HG03095 (cell line): Measurements from ENCODE around the gene CTRL.
"Not testable (repeated sequence)": the region's sequence is repeated elsewhere in the genome, so short reads cannot be mapped to it uniquely, and the experiment has no call there.

Source experiments
- ATAC-seq: cut with Tn5 transposase; IDR thresholded peaks from one replicate; pipeline ENCODE4 v1.9.1; 2021; ENCODE audit warnings: moderate library complexity; ENCODE audit not compliant: unreplicated experiment

The CTRL gene

DNA sequence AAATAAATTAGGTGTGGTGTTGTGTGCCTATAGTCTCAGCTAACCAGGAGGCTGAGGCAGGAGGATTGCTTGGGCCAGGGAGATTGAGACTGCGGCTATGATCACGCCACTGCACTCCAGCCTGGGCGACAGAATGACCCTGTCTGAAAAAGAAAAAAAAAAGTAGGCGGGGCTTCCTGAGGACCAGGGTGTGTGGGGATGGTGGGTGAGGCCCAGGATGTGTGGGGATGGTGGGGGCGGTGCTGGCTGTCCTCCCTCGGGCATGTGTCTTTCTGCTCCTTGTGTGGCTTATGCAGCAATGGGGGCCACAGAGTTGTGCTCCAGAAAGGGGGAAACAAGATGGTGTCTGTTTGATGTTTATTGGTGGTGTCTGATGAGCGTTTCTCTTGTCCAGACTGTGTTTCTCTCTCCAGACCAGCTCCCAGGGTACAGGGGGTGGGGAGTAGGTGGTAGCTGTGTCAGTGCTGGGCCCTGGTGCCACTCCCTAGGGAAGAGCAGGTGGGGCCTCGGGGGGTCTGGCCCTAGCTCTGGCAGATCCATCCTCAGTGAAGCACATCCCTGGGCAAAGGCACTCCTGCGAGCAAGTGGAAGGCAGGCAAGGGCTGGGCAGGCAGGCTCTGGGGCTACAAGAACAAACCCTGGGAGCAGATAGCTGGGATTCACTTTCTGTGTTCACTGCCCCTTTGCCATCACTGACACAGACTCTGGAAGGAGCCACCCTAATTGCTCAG is 10.0 kb upstream of the CTRL start:
- ATAC-seq = no peak

DNA sequence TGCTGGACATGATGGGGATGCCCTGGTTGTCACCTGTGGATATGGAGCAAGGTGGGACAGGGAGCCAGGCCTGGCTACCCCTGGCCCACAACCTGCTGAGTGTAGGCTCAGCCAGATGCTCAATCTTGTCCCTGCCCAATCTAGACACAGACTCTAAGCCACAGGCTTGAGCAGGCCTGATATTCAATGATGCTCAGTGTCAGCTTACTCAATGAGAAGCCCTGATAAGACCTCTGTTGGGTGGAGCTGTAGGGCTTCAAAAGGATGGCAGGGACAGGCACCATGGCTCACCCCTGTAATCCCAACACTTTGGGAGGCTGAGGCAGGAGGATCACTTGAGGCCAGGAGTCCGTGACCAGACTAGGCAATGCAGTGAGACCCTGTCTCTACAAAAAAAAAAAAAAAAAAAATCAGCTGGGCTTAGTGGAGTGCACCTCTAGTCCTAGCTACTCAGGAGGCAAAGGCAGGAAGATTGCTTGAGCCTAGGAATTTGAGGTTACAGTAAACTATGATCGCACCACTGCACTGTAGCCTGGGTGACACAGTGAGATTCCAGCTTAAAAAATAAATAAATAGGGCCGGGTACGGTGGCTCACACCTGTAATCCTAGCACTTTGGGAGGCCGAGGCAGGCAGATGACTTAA is 8.9 kb upstream of the CTRL start:
- no peak for ATAC-seq

DNA sequence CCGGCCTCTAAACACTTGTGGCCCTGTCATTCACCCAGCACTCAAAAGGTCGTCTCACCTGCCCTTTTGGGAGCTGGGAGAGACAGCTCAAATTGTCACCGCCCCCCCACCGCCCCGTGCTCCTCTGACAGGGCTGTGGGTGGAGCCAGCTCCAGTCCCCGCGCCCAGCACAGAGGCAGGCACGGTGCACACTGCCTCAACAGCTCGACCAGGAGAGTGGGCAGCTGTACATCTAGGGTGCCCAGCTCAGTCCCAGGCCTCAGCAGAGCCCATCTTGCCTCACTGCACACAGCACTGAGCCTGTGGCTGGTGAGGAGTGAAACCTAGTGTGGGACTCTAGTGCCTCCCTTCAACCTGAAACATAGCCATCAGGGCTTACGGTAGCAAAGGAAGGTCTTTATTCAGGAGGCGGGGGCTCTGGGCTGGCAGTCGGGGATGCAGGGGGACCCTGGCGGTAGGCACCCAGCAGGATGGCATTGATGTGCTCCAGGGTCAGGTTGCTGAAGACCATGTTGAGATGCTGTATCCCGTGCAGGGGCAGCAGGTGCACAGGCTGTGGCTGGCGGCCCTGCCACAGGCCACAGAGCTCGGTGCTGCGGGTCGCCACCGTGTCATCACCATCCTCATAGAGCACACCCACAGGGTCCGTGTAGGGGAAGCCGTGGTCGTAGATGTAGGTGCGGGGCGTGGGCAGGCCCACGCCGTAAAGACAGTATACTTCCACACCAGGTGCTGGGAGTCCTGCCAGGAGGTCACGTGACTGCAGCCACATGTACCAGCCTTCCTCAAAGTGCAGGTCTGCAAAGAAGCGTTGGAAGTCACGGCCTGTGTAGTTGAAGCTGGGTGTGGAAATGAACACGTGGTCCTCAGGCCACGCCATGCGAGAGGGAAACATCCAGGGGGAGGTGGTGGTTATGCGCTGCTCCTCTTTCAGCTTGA is 8.1 kb upstream of the CTRL start:
- no peak for ATAC-seq

DNA sequence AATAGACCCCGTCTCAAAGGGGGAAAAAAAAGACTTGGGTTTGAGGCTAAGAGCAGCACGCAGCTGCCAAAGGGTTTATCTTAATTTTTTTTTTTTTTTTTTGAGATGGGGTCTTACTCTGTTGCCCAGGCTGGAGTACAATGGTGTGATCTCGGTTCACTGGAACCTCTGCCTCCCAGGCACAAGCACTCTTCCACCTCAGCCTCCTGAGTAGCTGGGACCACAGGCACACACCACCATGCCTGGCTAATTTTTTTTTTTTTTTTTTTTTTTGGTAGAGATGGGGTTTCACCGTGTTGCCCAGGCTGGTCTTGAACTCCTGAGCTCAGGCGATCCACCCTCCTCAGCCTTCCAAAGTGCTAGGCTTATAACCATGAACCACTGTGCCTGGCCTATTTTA is 6.1 kb upstream of the CTRL start:
- not testable (repeated sequence) for ATAC-seq

DNA sequence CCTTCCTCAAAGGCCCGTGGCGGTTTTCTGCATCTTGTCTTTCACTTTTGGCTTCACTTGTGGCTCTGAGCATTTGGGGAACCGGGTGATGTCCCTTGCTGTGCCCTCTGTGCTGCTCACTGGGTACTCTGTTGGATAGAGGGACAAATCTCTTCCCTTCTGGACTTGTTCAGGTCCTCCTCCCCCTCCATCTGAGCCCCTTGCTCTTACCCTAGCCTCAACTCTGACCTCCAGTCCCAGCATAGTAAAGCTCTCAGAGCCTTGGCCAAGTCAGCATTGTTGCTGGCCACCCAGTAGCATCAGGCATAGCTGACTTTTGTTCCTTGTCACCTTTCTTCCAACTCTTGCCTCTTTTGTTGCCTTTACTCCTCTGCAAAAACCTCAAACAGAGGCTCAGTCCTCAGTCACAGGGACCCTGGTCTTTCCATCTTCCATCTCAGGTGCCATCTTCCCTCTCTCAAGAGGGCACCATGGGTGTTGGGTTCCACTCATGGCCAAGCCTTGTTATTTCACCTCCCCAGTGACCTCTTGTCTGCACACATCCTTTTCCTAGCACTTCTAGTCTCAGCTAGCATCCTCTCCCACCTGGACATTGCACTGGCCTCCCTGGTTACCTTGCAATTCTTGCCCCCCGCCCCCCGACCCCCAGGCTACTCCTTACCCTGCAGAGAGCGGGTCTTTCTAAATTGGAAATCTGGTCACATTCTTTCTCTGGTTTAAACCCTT is 5.4 kb upstream of the CTRL start:
- peak; percentile 53 for ATAC-seq

DNA sequence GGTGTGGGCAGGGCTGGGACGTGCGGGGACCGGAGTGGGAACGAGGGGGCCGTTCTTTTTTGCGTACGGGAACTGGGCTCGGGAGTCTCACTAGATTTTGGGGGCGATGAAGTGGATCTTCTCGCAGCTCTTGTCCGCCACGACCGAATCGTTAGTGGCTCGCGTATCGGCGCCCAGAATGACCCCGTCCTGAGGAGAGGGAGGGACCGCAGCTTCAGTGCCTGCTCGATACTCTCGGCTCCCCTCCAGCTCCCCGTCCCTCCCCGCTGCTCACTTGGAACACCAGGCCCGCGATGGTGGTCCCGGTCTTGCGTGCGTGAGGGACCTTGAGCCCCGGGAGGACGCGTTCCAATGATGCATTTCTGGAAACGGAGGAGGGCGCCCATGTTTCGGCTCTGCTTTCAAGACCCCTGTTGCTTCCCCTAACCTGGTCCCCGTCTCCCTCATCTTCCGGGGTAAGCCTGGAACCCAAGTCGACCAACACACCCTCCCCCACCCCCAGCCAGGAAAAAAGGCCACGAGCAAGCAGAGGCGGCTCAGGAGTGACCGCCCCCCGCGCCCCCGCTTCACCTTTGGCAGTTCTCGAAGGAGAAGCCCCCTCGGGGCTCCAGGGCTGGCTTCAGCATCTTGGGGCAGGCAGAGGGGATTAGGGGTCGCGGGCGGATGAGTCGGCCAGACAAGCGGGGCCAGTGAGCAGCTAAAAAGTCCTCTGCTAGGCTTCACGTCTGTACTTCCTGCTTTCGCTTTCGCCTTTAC is 4.6 kb upstream of the CTRL start, which contains the start of gene PSMB10:
Gene PSMB10 (minus strand): TSS at position 727 of the 756 bp plus-strand sequence. CDS start 101 bp downstream, at position 626.
- ATAC-seq = no peak

DNA sequence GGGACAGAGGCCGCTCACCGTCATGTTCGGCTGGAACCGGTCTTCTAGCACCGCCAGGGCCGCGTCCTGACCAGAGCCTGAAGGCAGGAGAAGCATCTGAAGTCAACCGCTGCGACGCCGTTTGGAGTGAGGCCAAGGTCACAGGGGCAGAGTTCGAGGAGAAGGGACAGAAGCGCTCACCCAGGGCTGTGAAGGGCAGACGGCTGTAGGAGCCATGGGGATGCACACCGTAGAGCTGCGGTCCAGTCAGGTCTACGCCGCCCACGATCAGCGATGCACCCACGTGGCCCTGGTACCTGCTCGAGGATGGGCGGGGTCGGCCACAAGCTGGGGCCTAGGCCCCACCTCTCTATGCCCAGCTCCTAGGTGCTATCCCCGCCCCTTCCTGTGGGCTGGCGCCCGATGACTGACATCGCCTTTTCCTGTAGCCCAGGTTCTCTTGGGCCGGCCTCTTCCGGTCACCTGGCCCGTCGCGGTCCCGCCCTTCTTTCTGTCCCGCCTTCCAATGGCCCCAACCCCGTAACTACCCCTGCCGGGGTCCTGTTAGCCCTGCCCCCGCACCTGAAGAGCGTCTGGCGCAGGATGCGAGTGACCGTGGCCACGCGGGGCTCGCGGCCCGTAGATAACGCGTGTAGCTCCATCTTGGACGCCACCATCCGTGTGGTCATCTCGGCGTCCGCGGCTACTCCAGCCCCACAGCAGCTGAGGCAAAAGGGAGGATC is 3.9 kb upstream of the CTRL start:
- peak; percentile 83 for ATAC-seq

DNA sequence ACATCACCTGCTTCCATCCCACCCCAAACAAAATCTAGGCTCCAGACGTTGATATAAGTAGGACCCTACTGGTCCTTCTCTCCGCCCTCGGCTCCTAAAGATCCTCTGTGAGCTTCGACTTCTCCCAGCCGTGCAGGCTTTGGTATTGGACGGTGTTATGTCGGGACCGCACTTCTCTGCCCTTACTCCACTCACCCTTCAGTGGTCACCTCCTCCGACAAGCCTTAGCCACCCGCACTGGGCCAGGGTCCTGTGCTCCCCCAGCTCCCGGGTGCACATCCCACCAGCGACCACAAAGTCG is 3.4 kb upstream of the CTRL start:
- no peak for ATAC-seq

DNA sequence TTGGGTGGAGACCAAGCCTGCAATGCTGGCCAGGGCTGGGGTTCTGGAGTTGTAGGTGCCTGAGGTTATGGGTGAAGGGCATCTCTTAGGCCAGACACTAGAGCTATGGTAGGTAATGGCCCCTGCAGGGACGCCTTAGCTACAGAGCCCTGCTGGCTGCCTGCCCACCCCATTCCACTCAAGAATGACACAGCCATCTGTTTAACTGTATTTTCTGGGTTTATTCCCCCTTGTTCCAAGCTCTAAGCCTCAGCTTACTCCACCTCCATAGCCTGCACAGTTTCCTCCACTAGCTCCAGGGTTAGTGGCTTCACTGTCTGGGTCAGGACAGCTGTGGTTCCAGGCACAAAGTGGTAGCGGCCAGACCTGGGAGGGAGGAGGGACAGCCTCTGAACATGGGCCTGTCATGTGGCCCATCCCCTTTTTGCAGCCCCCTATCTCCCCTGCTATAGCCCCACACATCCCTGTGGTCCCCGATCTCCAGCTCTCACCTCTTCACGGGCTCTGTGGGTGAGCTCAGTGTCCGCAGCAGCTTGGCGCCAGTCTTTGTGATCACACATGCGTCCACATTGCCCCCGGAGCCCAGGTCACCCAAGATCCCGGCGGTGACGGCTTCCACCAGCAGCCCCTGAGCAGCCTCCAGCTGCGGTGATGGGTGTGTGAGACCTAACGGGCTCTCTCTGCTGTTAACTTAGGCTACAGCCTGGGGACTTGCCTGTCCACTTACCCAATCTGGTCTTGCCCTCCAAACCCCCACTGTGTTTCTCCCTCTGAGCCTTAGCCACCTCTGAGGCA is 2.8 kb upstream of the CTRL start:
- ATAC-seq = no peak

DNA sequence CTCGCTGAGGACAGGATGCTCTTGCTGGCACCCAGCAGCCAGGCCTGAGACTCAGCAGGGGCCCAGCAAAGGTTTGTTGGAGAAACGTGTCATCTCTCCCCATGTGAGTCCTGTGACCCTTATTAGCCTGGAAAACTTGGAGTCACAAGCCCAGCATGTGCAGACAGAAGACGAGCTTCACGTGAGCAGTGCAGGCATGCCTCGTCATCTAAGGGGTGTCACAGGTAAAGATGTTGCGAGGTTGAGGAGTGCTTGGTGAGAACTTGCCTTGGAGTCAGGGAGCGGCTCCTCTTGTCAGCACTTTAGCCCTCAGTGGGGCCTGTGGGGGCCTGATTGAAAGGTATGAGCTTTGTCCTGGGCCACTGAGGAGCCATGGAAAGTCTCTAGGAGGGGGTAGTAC is 2.1 kb upstream of the CTRL start:
- no peak for ATAC-seq

DNA sequence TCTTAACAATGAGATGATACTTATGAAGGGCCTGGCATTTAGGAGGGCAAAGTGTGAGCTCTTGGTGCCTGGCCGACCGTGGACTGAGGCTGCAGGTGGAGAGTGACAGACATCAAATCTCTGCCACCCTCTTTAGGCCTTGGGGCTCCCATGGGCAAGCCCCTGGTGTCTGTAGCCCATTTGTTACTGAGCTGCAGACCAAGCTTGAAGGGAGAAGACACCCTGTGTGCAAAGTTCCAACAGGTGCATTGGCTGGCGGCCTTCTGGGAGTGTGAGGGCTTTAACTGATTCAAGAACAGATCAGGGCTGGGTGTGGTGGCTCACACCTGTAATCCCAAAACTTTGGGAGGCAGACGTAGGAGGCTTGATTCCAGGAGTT is 789 bp upstream of the CTRL start:
- no peak for ATAC-seq

DNA sequence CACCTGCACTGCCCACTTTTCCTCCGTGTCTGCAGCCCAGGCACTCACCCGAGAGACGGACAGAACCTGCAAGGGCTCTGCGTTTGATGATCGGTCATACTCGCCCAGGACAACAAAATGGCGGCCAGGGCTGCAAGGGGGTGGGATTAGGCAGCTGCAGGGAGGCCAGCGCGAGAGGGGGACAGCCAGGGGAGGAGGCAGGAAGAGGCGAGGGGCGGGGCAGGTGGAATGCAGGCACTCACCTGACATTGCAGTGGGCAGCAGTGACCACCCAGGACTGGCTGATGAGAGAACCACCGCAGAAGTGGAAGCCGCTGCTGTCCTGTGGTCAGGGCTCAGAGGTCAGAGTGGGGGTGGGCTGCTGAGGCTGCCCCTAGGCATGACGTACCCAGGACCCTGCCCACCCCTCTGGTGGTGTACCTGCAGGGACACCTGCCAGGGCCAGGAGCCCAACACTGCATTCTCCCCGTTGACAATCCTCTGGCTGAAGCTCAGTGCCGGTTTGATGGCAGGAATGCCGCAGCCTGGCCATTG is 917 bp downstream of the CTRL start:
- ATAC-seq = no peak

DNA sequence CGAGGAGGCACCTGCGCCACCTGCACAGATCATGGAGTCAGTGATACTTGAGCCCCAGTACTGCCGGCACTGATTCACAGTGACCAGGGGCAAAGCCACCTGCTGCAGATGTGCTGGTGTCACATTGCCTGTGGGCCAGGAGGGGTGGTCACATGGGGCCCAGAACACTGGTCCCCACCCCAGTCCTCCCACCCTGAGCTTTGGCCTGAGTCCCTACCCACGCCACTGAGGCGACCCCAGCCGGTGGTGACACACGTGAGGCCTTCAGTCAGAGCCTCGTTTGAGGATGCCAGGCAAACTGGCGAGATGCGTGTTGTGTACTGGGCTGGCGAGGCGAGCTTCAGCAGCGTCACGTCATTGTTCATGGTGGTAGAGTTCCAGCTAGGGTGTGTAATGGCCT is 1.5 kb downstream of the CTRL start:
- no peak for ATAC-seq

DNA sequence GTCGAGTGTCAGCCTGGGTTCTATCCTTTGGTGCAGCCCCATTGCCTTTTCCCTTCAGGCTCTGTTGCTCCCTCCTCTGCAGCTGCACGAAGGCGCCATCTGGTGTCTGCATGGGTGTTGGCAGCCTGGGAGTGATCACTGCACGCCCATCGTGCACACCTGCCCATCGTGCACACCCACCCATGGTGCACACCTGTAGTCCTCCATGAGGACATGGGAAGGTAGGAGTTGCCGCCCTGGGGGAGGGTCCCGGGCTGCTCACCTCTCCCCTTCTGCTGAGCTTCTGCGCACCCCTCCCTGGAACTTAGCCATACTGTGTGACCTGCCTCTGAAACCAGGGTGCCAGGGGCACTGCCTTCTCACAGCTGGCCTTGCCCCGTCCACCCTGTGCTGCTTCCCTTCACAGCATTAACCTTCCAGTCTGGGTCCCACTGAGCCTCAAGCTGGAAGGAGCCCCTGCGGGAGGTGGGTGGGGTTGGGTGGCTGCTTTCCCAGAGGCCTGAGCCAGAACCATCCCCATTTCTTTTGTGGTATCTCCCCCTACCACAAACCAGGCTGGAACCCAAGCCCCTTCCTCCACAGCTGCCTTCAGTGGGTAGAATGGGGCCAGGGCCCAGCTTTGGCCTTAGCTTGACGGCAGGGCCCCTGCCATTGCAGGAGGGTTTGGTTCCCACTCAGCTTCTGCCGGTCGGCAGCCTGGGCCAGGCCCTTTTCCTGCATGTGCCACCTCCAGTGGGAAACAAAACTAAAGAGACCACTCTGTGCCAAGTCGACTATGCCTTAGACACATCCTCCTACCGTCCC is 2.9 kb downstream of the CTRL start:
- ATAC-seq = peak; percentile 59

DNA sequence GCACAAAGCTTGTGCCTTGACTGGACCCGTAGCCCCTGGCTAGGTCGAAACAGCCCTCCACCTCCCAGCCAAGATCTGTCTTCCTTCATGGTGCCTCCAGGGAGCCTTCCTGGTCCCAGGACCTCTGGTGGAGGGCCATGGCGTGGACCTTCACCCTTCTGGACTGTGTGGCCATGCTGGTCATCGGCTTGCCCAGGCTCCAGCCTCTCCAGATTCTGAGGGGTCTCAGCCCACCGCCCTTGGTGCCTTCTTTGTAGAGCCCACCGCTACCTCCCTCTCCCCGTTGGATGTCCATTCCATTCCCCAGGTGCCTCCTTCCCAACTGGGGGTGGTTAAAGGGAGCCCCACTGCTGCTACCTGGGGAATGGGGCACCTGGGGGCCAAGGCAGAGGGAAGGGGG is 3.5 kb downstream of the CTRL start:
- no peak for ATAC-seq

DNA sequence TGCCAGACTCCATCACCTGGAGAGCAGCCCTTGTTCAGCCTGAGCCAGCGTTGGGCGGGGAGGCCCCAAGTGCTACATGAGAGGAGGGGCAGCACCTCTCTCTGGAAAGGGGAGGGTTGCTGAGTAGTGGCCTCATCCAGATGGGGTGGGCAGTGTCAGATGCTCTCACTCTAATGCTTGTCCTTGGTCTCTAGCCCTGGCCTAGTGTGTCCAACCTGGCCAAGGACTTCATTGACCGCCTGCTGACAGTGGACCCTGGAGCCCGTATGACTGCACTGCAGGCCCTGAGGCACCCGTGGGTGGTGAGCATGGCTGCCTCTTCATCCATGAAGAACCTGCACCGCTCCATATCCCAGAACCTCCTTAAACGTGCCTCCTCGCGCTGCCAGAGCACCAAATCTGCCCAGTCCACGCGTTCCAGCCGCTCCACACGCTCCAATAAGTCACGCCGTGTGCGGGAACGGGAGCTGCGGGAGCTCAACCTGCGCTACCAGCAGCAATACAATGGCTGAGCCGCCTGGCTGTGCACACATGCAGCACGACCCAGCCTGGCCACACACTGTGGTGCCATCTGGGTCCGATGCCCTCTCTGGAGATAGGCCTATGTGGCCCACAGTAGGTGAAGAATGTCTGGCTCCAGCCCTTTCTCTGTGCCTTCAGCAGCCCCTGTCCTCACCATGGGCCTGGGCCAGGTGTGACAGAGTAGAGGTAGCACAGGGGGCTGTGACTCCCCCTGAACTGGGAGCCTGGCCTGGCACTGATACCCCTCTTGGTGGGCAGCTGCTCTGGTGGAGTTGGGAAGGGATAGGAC is 4.3 kb downstream of the CTRL start:
- ATAC-seq = no peak

DNA sequence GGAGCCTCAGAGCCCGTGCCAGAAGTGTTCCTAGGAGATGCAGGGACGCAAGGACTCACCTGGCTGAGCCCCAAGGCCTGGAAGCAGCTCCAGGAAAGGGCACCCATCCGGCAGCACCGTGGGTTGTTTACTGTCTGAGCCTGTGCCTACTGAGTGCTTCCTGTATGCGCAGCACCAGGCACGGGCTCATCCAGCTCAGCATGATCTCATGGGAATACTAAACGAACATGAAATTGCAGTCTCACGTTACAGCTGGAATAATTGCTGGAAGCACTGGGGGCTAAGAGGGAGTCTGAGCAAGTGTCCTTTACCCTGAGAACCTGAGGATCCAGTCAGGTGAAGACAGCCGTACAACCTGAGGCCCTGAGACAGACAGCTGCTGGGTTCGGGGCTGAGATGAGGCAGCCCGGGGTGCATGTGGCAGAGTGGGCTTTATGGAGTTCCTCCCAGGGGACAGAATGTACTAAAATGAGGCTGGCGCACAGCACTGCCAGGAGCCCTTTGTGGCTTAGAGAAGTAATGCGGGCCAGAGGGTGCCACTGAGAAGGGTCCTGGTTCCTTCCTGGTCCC is 5.4 kb downstream of the CTRL start:
- no peak for ATAC-seq
